IgD-negative memory B cell (primary cell): ENCODE results near the gene ANKRD40CL. TPM values are rescaled to one million over a fixed set of nuclear protein-coding genes. Genes with fewer than 3 reads are reported as not detected.
"Not testable (repeated sequence)": the region's sequence is repeated elsewhere in the genome, so short reads cannot be mapped to it uniquely, and the experiment has no call there.

ENCODE experiments used
- H3K27ac Mint-ChIP-seq, 3 donors: one replicate each; pipeline ENCODE4 v1.8.0; 2020 to 2022; ENCODE audit warnings: mild to moderate bottlenecking in 3 of 3, mixed read lengths in 3 of 3, moderate library complexity in 1 of 3
- H3K27me3 Mint-ChIP-seq: one replicate; pipeline ENCODE4 v1.8.0; 2021; ENCODE audit warnings: mixed read lengths
- H3K36me3 Mint-ChIP-seq: one replicate; pipeline ENCODE4 v1.8.0; 2020; ENCODE audit warnings: mild to moderate bottlenecking, mixed read lengths
- H3K4me1 Mint-ChIP-seq, 3 donors: one replicate each; pipeline ENCODE4 v1.8.0; 2020 to 2022; ENCODE audit warnings: mixed read lengths in 3 of 3, mild to moderate bottlenecking in 1 of 3
- H3K4me3 Mint-ChIP-seq, 4 donors: one replicate each; pipeline ENCODE4 v1.8.0; 2020 to 2022; ENCODE audit warnings: mild to moderate bottlenecking in 4 of 4, mixed read lengths in 4 of 4, moderate library complexity in 3 of 4
- H3K9me3 Mint-ChIP-seq, 3 donors: one replicate each; pipeline ENCODE4 v1.8.0; 2020 to 2021; ENCODE audit warnings: mixed read lengths in 3 of 3, mild to moderate bottlenecking in 1 of 3
- polyA plus RNA-seq: library from polyadenylated mRNA; unstranded; fragments of 300-500 nt; fragmentation: Illumina TruSeq; gene quantifications from one replicate; pipeline ENCODE4 v1.2.3, GENCODE V29; 2021

The ANKRD40CL gene
- polyA plus RNA-seq, 1 donor from 2014 or later, result not detected

DNA sequence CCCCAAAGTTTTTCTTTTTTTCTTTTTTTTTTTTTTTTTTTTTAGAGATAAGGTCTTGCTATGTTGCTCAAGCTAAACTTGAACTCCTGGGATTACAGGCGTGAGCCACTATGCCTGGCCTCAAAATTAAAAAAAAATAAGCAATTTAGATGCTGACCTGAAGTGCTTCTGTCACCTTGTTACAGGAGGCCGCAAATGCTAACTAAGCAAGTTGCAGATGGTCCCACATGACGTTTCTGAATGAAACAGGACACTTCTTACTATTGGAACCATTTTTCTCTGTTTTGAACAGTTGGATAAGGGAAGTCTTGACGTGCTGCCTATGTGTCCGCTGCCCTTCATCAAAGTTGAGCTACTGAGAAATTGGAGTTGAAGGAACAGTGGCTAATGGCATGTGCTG, 8.8 kb downstream of the ANKRD40CL start:
- Mint-ChIP-seq H3K27ac (peak overlapping the region in 1 of 3 donors; percentile 6), H3K9me3 (no peaks in the 10 kb centered on the region), H3K4me1 (peaks cover 5 to 11% (median 10%) of the 10 kb centered on the region in 3 donors), H3K4me3 (no peak overlapping the region), H3K27me3 (no peaks in the 10 kb centered on the region), H3K36me3 (no peaks in the 10 kb centered on the region)

DNA sequence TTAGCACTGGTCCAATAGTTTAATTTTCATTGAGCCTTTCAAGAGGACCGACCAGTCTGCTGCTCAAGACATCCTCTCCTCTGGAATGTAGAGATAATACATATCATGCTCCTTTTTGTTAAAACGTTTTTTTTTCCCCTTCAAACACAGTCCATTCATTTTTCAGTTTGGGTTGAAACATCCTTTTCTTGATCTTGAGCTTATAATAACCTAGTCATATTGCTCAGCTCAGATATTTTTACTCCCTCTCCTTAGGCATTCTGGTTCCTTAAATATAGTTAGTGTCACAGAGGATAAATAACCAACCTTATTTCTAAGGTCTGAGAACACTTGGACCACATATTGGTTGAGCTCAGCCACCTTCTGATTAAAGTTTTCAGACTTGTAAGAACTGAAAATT, 12.8 kb downstream of the ANKRD40CL start:
- no peaks in the 10 kb centered on the region for H3K36me3 Mint-ChIP-seq
- no peaks in the 10 kb centered on the region for H3K27me3 Mint-ChIP-seq
- peak overlapping the region in 1 of 3 donors; percentile 83 for H3K27ac Mint-ChIP-seq
- H3K4me3 Mint-ChIP-seq, result no peak overlapping the region
- H3K4me1 Mint-ChIP-seq, result peaks cover 0 to 4% (median 3%) of the 10 kb centered on the region in 3 donors
- no peaks in the 10 kb centered on the region for H3K9me3 Mint-ChIP-seq

GRCh38 chr17:50749245-50749644, 18.1 kb downstream of the ANKRD40CL start:
- no peak overlapping the region for H3K27ac Mint-ChIP-seq
- H3K9me3 Mint-ChIP-seq, result no peaks in the 10 kb centered on the region

DNA sequence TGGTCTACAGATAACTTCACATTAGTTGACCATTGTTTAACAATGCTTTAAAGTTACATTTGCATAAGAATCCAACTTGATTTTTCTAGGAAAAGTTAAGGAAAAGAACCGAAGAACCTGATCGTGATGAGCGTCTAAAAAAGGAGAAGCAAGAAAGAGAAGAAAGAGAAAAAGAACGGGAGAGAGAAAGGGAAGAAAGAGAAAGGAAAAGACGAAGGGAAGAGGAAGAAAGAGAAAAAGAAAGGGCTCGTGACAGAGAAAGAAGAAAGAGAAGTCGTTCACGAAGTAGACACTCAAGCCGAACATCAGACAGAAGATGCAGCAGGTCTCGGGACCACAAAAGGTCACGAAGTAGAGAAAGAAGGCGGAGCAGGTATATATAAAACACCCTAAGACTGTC, 21.7 kb downstream of the ANKRD40CL start:
- H3K9me3 Mint-ChIP-seq, result no peaks in the 10 kb centered on the region
- H3K4me3 Mint-ChIP-seq, result no peak overlapping the region
- H3K27me3 Mint-ChIP-seq, result no peaks in the 10 kb centered on the region
- H3K36me3 Mint-ChIP-seq, result peaks cover 6% of the 10 kb centered on the region
- peaks cover 0 to 2% (median 0%) of the 10 kb centered on the region in 3 donors for H3K4me1 Mint-ChIP-seq
- no peak overlapping the region for H3K27ac Mint-ChIP-seq

More at GRCh38 chr17:50749245-50749644, 18.1 kb downstream of the ANKRD40CL start:
- Mint-ChIP-seq H3K4me3 (no peak overlapping the region), H3K27me3 (no peaks in the 10 kb centered on the region), H3K4me1 (peaks cover 0 to 4% (median 2%) of the 10 kb centered on the region in 3 donors), H3K36me3 (peaks cover 4% of the 10 kb centered on the region)

DNA sequence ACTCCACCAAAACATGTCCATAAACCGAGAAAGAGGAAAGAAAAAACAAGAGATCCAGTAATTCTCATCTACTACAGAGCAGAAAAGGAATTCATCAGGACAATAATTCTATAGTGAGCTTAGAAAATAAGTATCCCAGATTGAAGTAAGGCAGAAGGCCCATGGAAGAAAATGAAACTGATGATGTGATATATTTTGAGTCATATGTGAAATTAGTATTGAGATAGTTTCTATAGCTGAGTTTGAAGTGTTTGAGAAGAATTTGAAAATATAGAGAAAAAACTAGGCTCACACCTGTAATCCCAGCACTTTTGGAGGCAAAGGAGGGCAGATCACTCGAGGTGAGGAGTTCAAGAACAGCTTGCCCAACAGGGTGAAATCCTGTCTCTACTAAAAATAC, 28.2 kb downstream of the ANKRD40CL start:
- H3K27ac Mint-ChIP-seq, result peak overlapping the region in 1 of 3 donors; percentile 14
- no peak overlapping the region for H3K4me3 Mint-ChIP-seq
- peaks cover 2% of the 10 kb centered on the region for H3K36me3 Mint-ChIP-seq
- H3K9me3 Mint-ChIP-seq, result no peaks in the 10 kb centered on the region
- peaks cover 9 to 25% (median 17%) of the 10 kb centered on the region in 3 donors for H3K4me1 Mint-ChIP-seq
- H3K27me3 Mint-ChIP-seq, result no peaks in the 10 kb centered on the region

DNA sequence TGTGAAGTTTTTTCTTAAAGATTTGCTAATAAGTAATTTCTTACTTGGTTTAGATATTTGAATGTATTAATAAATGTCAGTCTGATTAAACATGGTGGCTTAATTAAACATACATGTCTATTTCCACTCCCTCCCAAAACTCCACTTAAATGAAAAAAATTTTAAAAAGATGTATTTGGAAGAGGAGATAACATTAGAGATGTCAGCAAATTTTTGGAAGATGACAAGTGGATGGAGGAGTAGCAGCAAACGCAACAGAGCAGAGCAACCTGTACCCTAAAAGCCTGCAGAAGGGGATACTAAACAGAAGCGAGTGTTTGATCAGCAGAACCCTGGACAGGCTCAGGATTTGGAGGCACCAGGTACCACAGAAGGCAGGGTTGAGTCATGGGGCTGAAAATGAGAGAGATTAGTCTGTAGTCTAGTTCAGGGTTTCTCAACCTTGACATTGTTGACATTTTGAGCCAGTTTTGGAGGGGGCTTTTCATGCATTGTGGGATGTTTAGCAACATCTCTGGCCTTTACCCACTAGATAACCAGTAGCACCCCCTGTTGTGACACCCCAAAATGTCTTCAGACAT, 30.1 kb downstream of the ANKRD40CL start:
- H3K27me3 Mint-ChIP-seq, result no peaks in the 10 kb centered on the region
- peaks cover 11 to 25% (median 24%) of the 10 kb centered on the region in 3 donors for H3K4me1 Mint-ChIP-seq
- no peak overlapping the region for H3K27ac Mint-ChIP-seq
- peaks cover 2% of the 10 kb centered on the region for H3K36me3 Mint-ChIP-seq
- no peak overlapping the region for H3K4me3 Mint-ChIP-seq
- H3K9me3 Mint-ChIP-seq, result no peaks in the 10 kb centered on the region

- Mint-ChIP-seq H3K4me3 (no peak overlapping the region), H3K36me3 (no peaks in the 10 kb centered on the region), H3K27me3 (no peaks in the 10 kb centered on the region), H3K4me1 (peaks cover 18 to 36% (median 26%) of the 10 kb centered on the region in 3 donors), H3K9me3 (no peaks in the 10 kb centered on the region), H3K27ac (peak overlapping the region in 2 of 3 donors; percentile 42 to 81)
Measured at GRCh38 chr17:50735287-50735686, 32.0 kb downstream of the ANKRD40CL start.

- Mint-ChIP-seq H3K36me3 (no peaks in the 10 kb centered on the region), H3K4me1 (peaks cover 34 to 45% (median 44%) of the 10 kb centered on the region in 3 donors), H3K9me3 (no peaks in the 10 kb centered on the region), H3K27ac (peak overlapping the region; percentile 2 to 49 (median 3)), H3K4me3 (peak overlapping the region in 1 of 4 donors; percentile 14), H3K27me3 (no peaks in the 10 kb centered on the region)
Measured at GRCh38 chr17:50731575-50732460, 35.5 kb downstream of the ANKRD40CL start.

DNA sequence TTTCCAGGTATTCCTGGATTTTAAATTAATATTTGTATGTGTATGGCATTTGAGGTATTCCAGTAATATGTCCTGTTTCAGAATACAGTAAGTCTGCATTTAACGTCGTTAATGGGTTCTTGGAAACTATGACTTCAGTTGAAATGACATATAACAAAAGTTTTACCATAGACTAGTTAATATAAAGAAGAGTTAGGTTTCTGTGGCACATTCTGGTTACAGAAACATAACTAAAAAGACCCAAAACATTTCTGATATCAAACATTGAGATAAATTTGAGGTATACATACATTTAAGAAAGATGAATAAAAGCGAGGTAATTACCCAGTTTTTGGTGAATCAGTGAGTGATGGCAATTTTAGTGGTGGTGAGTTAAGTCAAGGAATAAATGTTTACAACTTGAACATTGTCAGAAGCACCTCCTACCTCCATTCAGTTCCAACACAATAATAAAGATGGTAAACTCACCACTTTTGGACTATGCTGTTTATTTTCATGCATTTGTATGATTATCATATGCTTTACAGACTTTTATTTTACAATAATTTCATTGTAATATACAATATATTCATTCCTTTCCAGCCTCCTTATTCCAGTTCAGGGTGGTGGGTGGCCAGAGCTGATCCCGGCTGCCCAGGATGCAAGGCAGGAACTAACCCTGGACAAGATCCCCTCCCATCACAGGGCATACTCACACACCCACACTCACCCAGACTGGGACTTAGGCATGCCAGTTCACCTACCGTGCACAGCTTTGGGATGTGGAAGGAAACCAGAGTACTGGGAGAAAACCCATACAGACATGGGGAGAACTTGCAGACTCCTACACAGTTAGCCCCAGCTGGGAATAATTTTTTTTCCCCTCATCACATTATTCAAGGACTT, 38.2 kb downstream of the ANKRD40CL start:
- Mint-ChIP-seq H3K4me1 (peaks cover 33 to 36% (median 34%) of the 10 kb centered on the region in 3 donors), H3K27ac (no peak overlapping the region), H3K4me3 (peak overlapping the region in 1 of 4 donors; percentile 49), H3K9me3 (no peaks in the 10 kb centered on the region), H3K27me3 (no peaks in the 10 kb centered on the region), H3K36me3 (no peaks in the 10 kb centered on the region)

DNA sequence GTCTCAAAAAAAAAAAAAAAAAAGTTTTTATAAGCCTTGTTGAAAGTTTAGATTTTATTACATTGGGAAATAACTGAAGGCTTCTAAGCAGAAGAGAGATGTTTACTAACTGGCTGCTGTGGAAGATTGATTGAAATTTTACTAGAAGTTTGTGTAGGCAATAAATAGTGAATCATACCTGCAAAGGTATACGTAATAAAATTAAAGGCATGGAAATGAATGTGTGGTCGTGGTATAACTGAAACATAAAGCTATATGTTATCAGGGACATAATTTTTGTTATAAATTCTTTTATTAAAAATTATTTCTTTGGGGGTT, 39.2 kb downstream of the ANKRD40CL start:
- Mint-ChIP-seq H3K9me3 (no peaks in the 10 kb centered on the region), H3K4me1 (peaks cover 35 to 37% (median 36%) of the 10 kb centered on the region in 3 donors), H3K4me3 (no peak overlapping the region), H3K27me3 (no peaks in the 10 kb centered on the region), H3K27ac (no peak overlapping the region), H3K36me3 (no peaks in the 10 kb centered on the region)

DNA sequence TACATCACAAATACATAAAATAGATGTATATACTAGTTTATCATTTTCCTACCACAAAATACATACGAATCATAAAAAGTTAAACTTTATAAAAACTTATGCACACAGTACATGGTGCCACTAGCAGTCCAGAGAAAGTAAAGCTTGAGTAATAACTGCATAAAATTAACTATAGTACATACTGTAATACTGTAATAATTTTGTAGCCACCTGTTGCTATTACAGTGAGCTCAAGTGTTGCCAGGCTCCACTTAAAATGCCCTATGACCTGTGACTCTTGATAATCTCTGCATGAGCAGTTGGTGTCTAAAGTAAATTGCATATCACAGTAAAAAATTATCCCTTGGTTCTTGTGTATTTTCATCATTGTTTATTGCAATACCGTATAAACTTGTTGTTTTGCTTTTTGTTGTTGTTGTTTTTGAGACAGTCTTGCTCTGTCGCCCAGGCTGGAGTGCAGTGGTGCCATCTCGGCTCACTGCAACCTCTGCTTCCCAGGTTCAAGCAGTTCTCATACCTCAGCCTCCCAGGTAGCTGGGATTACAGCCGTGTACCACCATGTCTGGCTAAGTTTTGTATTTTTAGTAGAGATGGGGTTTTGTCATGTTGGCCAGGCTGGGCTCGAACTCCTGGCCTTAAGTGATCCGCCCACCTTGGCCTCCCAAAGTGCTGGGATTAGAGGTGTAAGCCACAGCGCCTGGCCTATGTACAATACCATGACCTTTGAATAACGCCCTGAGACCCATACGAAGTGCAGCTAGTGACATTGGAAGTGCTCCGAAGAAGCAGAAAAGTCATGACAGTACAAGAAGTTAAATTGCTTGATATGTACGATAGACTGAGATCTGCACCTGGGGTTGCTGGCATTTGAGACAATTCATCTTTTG, 41.3 kb downstream of the ANKRD40CL start:
- Mint-ChIP-seq H3K27me3 (no peaks in the 10 kb centered on the region), H3K4me1 (peaks cover 42 to 45% (median 43%) of the 10 kb centered on the region in 3 donors), H3K27ac (no peak overlapping the region), H3K36me3 (no peaks in the 10 kb centered on the region), H3K4me3 (peak overlapping the region in 3 of 4 donors; percentile 23 to 47 (median 43)), H3K9me3 (no peaks in the 10 kb centered on the region)

- H3K4me3 Mint-ChIP-seq, H3K27ac Mint-ChIP-seq: not testable (repeated sequence)
Measured at GRCh38 chr17:50724622-50725021, 42.7 kb downstream of the ANKRD40CL start.

DNA sequence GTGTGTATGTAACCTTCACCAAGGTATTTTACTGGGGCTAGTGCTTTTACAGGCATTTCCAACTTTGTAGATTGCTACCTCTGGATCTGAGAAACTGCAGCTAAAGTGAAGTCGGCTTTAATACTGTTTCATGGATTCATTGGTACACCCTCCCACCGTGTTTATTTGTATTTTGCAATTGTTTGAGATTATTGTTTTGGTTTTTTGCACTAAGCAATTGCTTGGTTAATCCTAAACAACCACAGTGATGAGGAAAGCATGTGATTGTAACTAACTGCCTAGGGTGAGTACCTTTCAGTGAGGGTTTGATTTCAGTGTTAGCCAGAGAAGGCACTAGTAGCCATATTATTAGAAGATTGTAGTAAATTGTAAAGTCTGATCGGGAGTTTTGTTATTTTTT, 44.6 kb downstream of the ANKRD40CL start:
- Mint-ChIP-seq H3K36me3 (peaks cover 1% of the 10 kb centered on the region), H3K4me1 (peaks cover 36 to 52% (median 42%) of the 10 kb centered on the region in 3 donors), H3K27me3 (no peaks in the 10 kb centered on the region), H3K9me3 (no peaks in the 10 kb centered on the region), H3K27ac (peak overlapping the region in 1 of 3 donors; percentile 61), H3K4me3 (peak overlapping the region in 3 of 4 donors; percentile 21 to 77 (median 56))

More at GRCh38 chr17:50724622-50725021, 42.7 kb downstream of the ANKRD40CL start:
- H3K27me3 Mint-ChIP-seq, H3K9me3 Mint-ChIP-seq, H3K36me3 Mint-ChIP-seq: not testable (repeated sequence)
- peaks cover 49 to 56% (median 49%) of the 10 kb centered on the region in 3 donors for H3K4me1 Mint-ChIP-seq
